ENCODE data around the gene CORIN.

The CORIN gene

DNA sequence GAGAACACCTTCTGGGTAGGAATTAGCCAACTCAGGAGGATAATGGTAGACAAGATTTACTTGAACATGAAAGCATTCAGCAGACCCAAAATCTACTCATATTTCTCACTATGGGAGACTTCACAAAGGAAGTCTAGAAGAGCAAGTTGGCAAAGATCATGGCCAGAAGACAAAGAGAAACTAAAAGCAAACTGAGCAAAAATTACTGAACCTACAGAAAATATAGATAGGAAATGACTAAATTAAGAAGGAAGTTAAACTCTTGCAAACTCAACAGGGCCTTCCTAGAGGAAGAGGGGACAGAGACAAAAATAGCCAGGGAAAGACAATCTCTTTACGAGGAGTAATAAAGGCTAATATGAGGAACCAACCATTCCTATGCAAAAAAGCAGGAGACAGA, 18.7 kb downstream of the CORIN start:
- TF ChIP-seq, protein P1, sequence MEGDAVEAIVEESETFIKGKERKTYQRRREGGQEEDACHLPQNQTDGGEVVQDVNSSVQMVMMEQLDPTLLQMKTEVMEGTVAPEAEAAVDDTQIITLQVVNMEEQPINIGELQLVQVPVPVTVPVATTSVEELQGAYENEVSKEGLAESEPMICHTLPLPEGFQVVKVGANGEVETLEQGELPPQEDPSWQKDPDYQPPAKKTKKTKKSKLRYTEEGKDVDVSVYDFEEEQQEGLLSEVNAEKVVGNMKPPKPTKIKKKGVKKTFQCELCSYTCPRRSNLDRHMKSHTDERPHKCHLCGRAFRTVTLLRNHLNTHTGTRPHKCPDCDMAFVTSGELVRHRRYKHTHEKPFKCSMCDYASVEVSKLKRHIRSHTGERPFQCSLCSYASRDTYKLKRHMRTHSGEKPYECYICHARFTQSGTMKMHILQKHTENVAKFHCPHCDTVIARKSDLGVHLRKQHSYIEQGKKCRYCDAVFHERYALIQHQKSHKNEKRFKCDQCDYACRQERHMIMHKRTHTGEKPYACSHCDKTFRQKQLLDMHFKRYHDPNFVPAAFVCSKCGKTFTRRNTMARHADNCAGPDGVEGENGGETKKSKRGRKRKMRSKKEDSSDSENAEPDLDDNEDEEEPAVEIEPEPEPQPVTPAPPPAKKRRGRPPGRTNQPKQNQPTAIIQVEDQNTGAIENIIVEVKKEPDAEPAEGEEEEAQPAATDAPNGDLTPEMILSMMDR (IDR thresholded peaks at IDR 0.05; ENCODE audit: low read depth, low read length, poor library complexity, severe bottlenecking), result no peak
- no peak for TF ChIP-seq EZH2phosphoT487 (IDR thresholded peaks at IDR 0.05; ENCODE audit: borderline replicate concordance, low read length)
- H3K27me3 ChIP-seq (ENCODE audit: control insufficient read depth, low read length), result peaks cover 14% of the 10 kb centered on the region
- H3K36me3 ChIP-seq (ENCODE audit: control insufficient read depth, low read length), result no peaks in the 10 kb centered on the region
- no peaks in the 10 kb centered on the region; the same call in 1 of the 2 replicates for H3K9me2 ChIP-seq (replicated peaks; ENCODE audit: control insufficient read depth, low read length)
- H3K27ac ChIP-seq (ENCODE audit: low read depth, low read length), result no peak overlapping the region
- H3K4me3 ChIP-seq (ENCODE audit: low read length), result no peak overlapping the region
- H4K20me1 ChIP-seq (ENCODE audit: control insufficient read depth, insufficient read depth, low read depth, low read length), result no peaks in the 10 kb centered on the region
- H3K79me2 ChIP-seq (ENCODE audit: control insufficient read depth, low read length), result no peaks in the 10 kb centered on the region
- H3K9me3 ChIP-seq (ENCODE audit: control insufficient read depth, insufficient read depth, low read length), result no peaks in the 10 kb centered on the region
- no peaks in the 10 kb centered on the region for H3K4me1 ChIP-seq (ENCODE audit: control insufficient read depth, low read length)
- H3K4me2 ChIP-seq (ENCODE audit: low read length), result no peak overlapping the region
- H3F3A ChIP-seq (ENCODE audit: control insufficient read depth, insufficient read depth), result no peaks in the 10 kb centered on the region

DNA sequence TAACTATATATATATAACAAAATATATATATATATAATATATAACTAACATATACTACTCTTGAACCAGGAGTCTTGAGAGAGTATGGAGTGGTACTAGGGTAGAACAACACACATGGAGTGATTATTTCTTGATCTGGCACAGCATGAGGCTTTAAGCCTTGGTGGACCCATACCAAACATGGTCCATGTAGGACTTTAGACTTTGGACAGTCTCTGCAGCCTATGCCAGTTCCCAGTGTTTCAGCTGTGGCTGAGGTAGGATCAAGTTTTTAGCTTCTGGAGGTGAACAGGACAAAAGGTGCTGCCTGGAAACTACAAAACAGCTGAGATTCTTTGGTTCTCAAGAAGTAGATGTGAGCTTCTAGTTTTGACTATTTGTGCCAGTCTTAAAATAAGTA, 20.6 kb downstream of the CORIN start:
- H3K27me3 ChIP-seq (ENCODE audit: control insufficient read depth, low read length), result peaks cover 16% of the 10 kb centered on the region
- no peak overlapping the region for H3K4me3 ChIP-seq (ENCODE audit: low read length)
- H3K4me1 ChIP-seq (ENCODE audit: control insufficient read depth, low read length), result no peaks in the 10 kb centered on the region
- H4K20me1 ChIP-seq (ENCODE audit: control insufficient read depth, insufficient read depth, low read depth, low read length), result no peaks in the 10 kb centered on the region
- H3K36me3 ChIP-seq (ENCODE audit: control insufficient read depth, low read length), result no peaks in the 10 kb centered on the region
- no peaks in the 10 kb centered on the region for H3K9me3 ChIP-seq (ENCODE audit: control insufficient read depth, insufficient read depth, low read length)
- H3K27ac ChIP-seq (ENCODE audit: low read depth, low read length), result no peak overlapping the region
- H3K79me2 ChIP-seq (ENCODE audit: control insufficient read depth, low read length), result no peaks in the 10 kb centered on the region
- no peaks in the 10 kb centered on the region for H3F3A ChIP-seq (ENCODE audit: control insufficient read depth, insufficient read depth)
- no peaks in the 10 kb centered on the region; the same call in 1 of the 2 replicates for H3K9me2 ChIP-seq (replicated peaks; ENCODE audit: control insufficient read depth, low read length)
- H3K4me2 ChIP-seq (ENCODE audit: low read length), result no peak overlapping the region
- no peak for TF ChIP-seq EZH2phosphoT487 (IDR thresholded peaks at IDR 0.05; ENCODE audit: borderline replicate concordance, low read length)
- TF ChIP-seq, protein P1 (IDR thresholded peaks at IDR 0.05; ENCODE audit: low read depth, low read length, poor library complexity, severe bottlenecking), result no peak

- Histone ChIP-seq H3K4me2 (ENCODE audit: low read length) (no peak overlapping the region), H3K4me3 (ENCODE audit: low read length) (no peak overlapping the region), H3K27me3 (ENCODE audit: control insufficient read depth, low read length) (peaks cover 16% of the 10 kb centered on the region), H3K36me3 (ENCODE audit: control insufficient read depth, low read length) (no peaks in the 10 kb centered on the region), H3K9me3 (ENCODE audit: control insufficient read depth, insufficient read depth, low read length) (no peaks in the 10 kb centered on the region), H3F3A (ENCODE audit: control insufficient read depth, insufficient read depth) (no peaks in the 10 kb centered on the region), H3K79me2 (ENCODE audit: control insufficient read depth, low read length) (no peaks in the 10 kb centered on the region), H3K4me1 (ENCODE audit: control insufficient read depth, low read length) (no peaks in the 10 kb centered on the region), H4K20me1 (ENCODE audit: control insufficient read depth, insufficient read depth, low read depth, low read length) (no peaks in the 10 kb centered on the region), H3K27ac (ENCODE audit: low read depth, low read length) (no peak overlapping the region), H3K9me2 (replicated peaks; ENCODE audit: control insufficient read depth, low read length) (no peaks in the 10 kb centered on the region; the same call in 1 of the 2 replicates)
- TF ChIP-seq EZH2phosphoT487 (IDR thresholded peaks at IDR 0.05; ENCODE audit: borderline replicate concordance, low read length), result no peak
- TF ChIP-seq, protein P1 (IDR thresholded peaks at IDR 0.05; ENCODE audit: low read depth, low read length, poor library complexity, severe bottlenecking), result no peak
Measured at GRCh38 chr4:47816748-47817147, 21.1 kb downstream of the CORIN start.
